ENCODE results near the gene TBC1D10A. TPM values are rescaled to one million over a fixed set of nuclear protein-coding genes. Genes with fewer than 3 reads are reported as not detected.

TBC1D10A gene
- total RNA-seq, 4 donors from 2014 or later, result 38.3 to 49.2 (median 43.0) TPM

GRCh38 chr22:30245181-30245984, 81.4 kb downstream of the TBC1D10A start:
- H3K9me3 ChIP-seq, result no peaks in the 10 kb centered on the region
- DNase-seq (ENCODE audit: low spot score in 2 of 2), result no peak
- WGBS, result 61% methylated on average over 15 of the region's 15 CpGs
- no peaks in the 10 kb centered on the region for H3K36me3 ChIP-seq
- TF ChIP-seq POLR2AphosphoS5 (IDR thresholded peaks at IDR 0.05), result no peak
- TF ChIP-seq EP300 (IDR thresholded peaks at IDR 0.05), result no peak
- TF ChIP-seq POLR2A (IDR thresholded peaks at IDR 0.05), result no peak
- no peak for TF ChIP-seq CTCF (IDR thresholded peaks at IDR 0.05)
- peaks cover 40% of the 10 kb centered on the region for H3K4me1 ChIP-seq
- H3K4me3 ChIP-seq, result peak overlapping the region; percentile 61
- H3K27me3 ChIP-seq, result peaks cover 14% of the 10 kb centered on the region
- H3K27ac ChIP-seq, result no peak overlapping the region

GRCh38 chr22:30244641-30245040, 82.1 kb downstream of the TBC1D10A start:
- DNase-seq (ENCODE audit: low spot score in 2 of 2), result no peak
- Histone ChIP-seq H3K27ac (no peak overlapping the region), H3K36me3 (no peaks in the 10 kb centered on the region), H3K9me3 (no peaks in the 10 kb centered on the region), H3K4me1 (peaks cover 38% of the 10 kb centered on the region), H3K4me3 (no peak overlapping the region), H3K27me3 (peaks cover 14% of the 10 kb centered on the region)
- no peak for TF ChIP-seq EP300 (IDR thresholded peaks at IDR 0.05)
- no peak for TF ChIP-seq POLR2AphosphoS5 (IDR thresholded peaks at IDR 0.05)
- TF ChIP-seq CTCF (IDR thresholded peaks at IDR 0.05), result no peak
- 94% methylated on average over 5 of the region's 5 CpGs for WGBS

GRCh38 chr22:30244066-30244465, 82.7 kb downstream of the TBC1D10A start:
- H3K4me3 ChIP-seq, result no peak overlapping the region
- no peak overlapping the region for H3K27ac ChIP-seq
- H3K27me3 ChIP-seq, result peaks cover 13% of the 10 kb centered on the region
- peaks cover 38% of the 10 kb centered on the region for H3K4me1 ChIP-seq
- no peaks in the 10 kb centered on the region for H3K9me3 ChIP-seq
- 88% methylated on average over 10 of the region's 10 CpGs for WGBS
- TF ChIP-seq POLR2AphosphoS5 (IDR thresholded peaks at IDR 0.05) (no peak), POLR2A (IDR thresholded peaks at IDR 0.05) (no peak), EP300 (IDR thresholded peaks at IDR 0.05) (no peak), CTCF (IDR thresholded peaks at IDR 0.05) (no peak)
- H3K36me3 ChIP-seq, result no peaks in the 10 kb centered on the region
- no peak for DNase-seq (ENCODE audit: low spot score in 2 of 2)

GRCh38 chr22:30243661-30244060, 83.1 kb downstream of the TBC1D10A start:
- DNase-seq (ENCODE audit: low spot score in 2 of 2), result no peak
- TF ChIP-seq EP300 (IDR thresholded peaks at IDR 0.05), result no peak
- TF ChIP-seq CTCF (IDR thresholded peaks at IDR 0.05), result no peak
- Histone ChIP-seq H3K4me3 (no peak overlapping the region), H3K36me3 (no peaks in the 10 kb centered on the region), H3K27ac (no peak overlapping the region), H3K9me3 (no peaks in the 10 kb centered on the region), H3K27me3 (peaks cover 10% of the 10 kb centered on the region), H3K4me1 (peaks cover 36% of the 10 kb centered on the region)
- WGBS, result 88% methylated on average over 18 of the region's 22 CpGs

Other genes starting within 250 kb of the TBC1D10A start
- not detected for gene HORMAD2, start 246.5 kb downstream of the TBC1D10A start, total RNA-seq
- 10 to 100 TPM in 1 of 4 donors, 1 to 10 TPM in 3; 4.2 to 15.3 (median 8.5) TPM for gene LIF, start 80.2 kb downstream of the TBC1D10A start, total RNA-seq
- under 1 TPM in 1 of 4 donors, not detected in 3; 0.34 TPM for gene OSM, start 60.1 kb downstream of the TBC1D10A start, total RNA-seq
- 10 to 100 TPM; 16.3 to 22.8 (median 20.6) TPM for gene CASTOR1, start 37.4 kb downstream of the TBC1D10A start, total RNA-seq
- gene SF3A1, start 30.0 kb upstream of the TBC1D10A start, total RNA-seq, result 100 to 1,000 TPM; 112 to 208 (median 152) TPM
- 1 to 10 TPM; 2.2 to 4.7 (median 3.1) TPM for gene CCDC157, start 30.1 kb upstream of the TBC1D10A start, total RNA-seq
- 10 to 100 TPM in 2 of 4 donors, 1 to 10 TPM in 2; 6.3 to 15.5 (median 10.2) TPM for gene RNF215, start 60.5 kb upstream of the TBC1D10A start, total RNA-seq
- gene SEC14L2, start 70.1 kb upstream of the TBC1D10A start, total RNA-seq, result 10 to 100 TPM in 3 of 4 donors, 1 to 10 TPM in 1; 8.9 to 19.9 (median 13.5) TPM
- gene MTFP1, start 98.8 kb upstream of the TBC1D10A start, total RNA-seq, result 10 to 100 TPM in 1 of 4 donors, 1 to 10 TPM in 3; 2.5 to 13.7 (median 3.5) TPM
- not detected for gene SEC14L3, start 145.1 kb upstream of the TBC1D10A start, total RNA-seq
- gene SEC14L4, start 178.8 kb upstream of the TBC1D10A start, total RNA-seq, result 1 to 10 TPM; 2.2 to 3.3 (median 2.7) TPM
- 100 to 1,000 TPM in 1 of 4 donors, 10 to 100 TPM in 3; 15.2 to 105 (median 41.4) TPM for gene SEC14L6, start 219.8 kb upstream of the TBC1D10A start, total RNA-seq
- gene GAL3ST1, start 247.7 kb upstream of the TBC1D10A start, total RNA-seq, result 1 to 10 TPM; 1.2 to 3.7 (median 2.4) TPM